PFSK-1 (cell line): Measurements from ENCODE around the gene CYS1.

Experiments used
- FOXP2 ChIP-seq: optimal IDR thresholded peaks from 2 replicates; pipeline ENCODE3; 2011; ENCODE audit warnings: borderline replicate concordance, control low read depth, inconsistent platforms; ENCODE audit not compliant: insufficient read depth; ENCODE audit errors: extremely low read length, extremely low read depth
- POLR2AphosphoS5 ChIP-seq: IDR thresholded peaks from 2 replicates; pipeline ENCODE4 v1.6.1; 2012; ENCODE audit warnings: low read depth, mild to moderate bottlenecking, control low read depth, low read length, moderate library complexity
- REST ChIP-seq, 2 experiments: IDR thresholded peaks; 2 replicates each; pipeline versions ENCODE4 v1.6.1 to v1.8.0; 2011 to 2012; ENCODE audit warnings: low read depth in 2 of 2, low read length in 2 of 2, control low read depth in 1 of 2, inconsistent platforms in 1 of 2, mild to moderate bottlenecking in 1 of 2, moderate library complexity in 1 of 2; ENCODE audit not compliant: insufficient read depth in 1 of 2
- SIN3A ChIP-seq: IDR thresholded peaks from 2 replicates; pipeline ENCODE4 v1.6.1; 2012; ENCODE audit warnings: mild to moderate bottlenecking, low read length, moderate library complexity, borderline replicate concordance; ENCODE audit not compliant: insufficient read depth
- TAF1 ChIP-seq: IDR thresholded peaks from 2 replicates; pipeline ENCODE4 v1.6.1; 2012; ENCODE audit warnings: low read length, control low read depth, borderline replicate concordance; ENCODE audit not compliant: insufficient read depth

CYS1 gene

GRCh38 chr2:10065773-10066055 lies 14.5 kb downstream of the CYS1 start:
- TF ChIP-seq REST (IDR thresholded peaks at IDR 0.05; ENCODE audit: insufficient read depth in 1 of 2, low read depth in 2 of 2, low read length in 2 of 2) (no peak), FOXP2 (no peak), POLR2AphosphoS5 (no peak), TAF1 (no peak), SIN3A (no peak)

GRCh38 chr2:10064932-10065772 lies 15.1 kb downstream of the CYS1 start:
- TF ChIP-seq FOXP2 (no peak), REST (IDR thresholded peaks at IDR 0.05; ENCODE audit: insufficient read depth in 1 of 2, low read depth in 2 of 2, low read length in 2 of 2) (no peak), TAF1 (no peak), POLR2AphosphoS5 (no peak), SIN3A (no peak)

GRCh38 chr2:10063566-10063965 lies 16.6 kb downstream of the CYS1 start:
- TF ChIP-seq SIN3A (no peak), FOXP2 (no peak), TAF1 (no peak), REST (IDR thresholded peaks at IDR 0.05; ENCODE audit: insufficient read depth in 1 of 2, low read depth in 2 of 2, low read length in 2 of 2) (no peak), POLR2AphosphoS5 (no peak)

- TF ChIP-seq POLR2AphosphoS5: no peak
- no peak for TF ChIP-seq SIN3A
- TF ChIP-seq TAF1: no peak
- no peak for TF ChIP-seq REST (IDR thresholded peaks at IDR 0.05; ENCODE audit: insufficient read depth in 1 of 2, low read depth in 2 of 2, low read length in 2 of 2)
- peak; percentile 57 for TF ChIP-seq FOXP2
Observed at GRCh38 chr2:10062931-10063365, 17.3 kb downstream of the CYS1 start.

- no peak for TF ChIP-seq POLR2AphosphoS5
- TF ChIP-seq SIN3A: no peak
- TF ChIP-seq REST (IDR thresholded peaks at IDR 0.05; ENCODE audit: insufficient read depth in 1 of 2, low read depth in 2 of 2, low read length in 2 of 2): no peak
- TF ChIP-seq FOXP2: no peak
- no peak for TF ChIP-seq TAF1
Observed at GRCh38 chr2:10061221-10061925, 18.8 kb downstream of the CYS1 start.
